Psoas muscle (tissue), 8 donors: ENCODE results near the gene ZNF146. TPM values are rescaled to one million over a fixed set of nuclear protein-coding genes. Genes with fewer than 3 reads are reported as not detected.

Experiments used
- ATAC-seq, 4 donors: fragments of 200-7000 bp; cut with Tn5 transposase; one replicate each; pipeline ENCODE4 v1.9.1; 2020; ENCODE audit warnings: moderate library complexity in 3 of 4, mild to moderate bottlenecking in 2 of 4
- DNase-seq, 2 donors: peaks; one replicate each; pipeline ENCODE4 v3.0.0-alpha.2; 2020
- H3K27ac ChIP-seq: fragments of 200-600 bp; one replicate; pipeline ENCODE4 v1.8.0; 2022
- H3K27me3 ChIP-seq, 3 donors: fragments of 200-600 bp in 1 of 3; one replicate each; pipeline versions ENCODE4 v1.6.1 to v1.8.0; 2013 to 2022; ENCODE audit warnings: low read length in 2 of 3, mild to moderate bottlenecking in 2 of 3, moderate library complexity in 1 of 3; ENCODE audit not compliant: insufficient read depth in 3 of 3
- H3K36me3 ChIP-seq, 2 donors: fragments of 200-600 bp in 1 of 2; one replicate each; pipeline versions ENCODE4 v1.6.1 to v1.8.0; 2013 to 2022; ENCODE audit warnings: low read depth in 1 of 2, mild to moderate bottlenecking in 1 of 2, moderate library complexity in 1 of 2; ENCODE audit not compliant: insufficient read depth in 1 of 2
- H3K4me1 ChIP-seq: fragments of 200-600 bp; one replicate; pipeline ENCODE4 v1.8.0; 2022
- H3K4me3 ChIP-seq: fragments of 200-600 bp; one replicate; pipeline ENCODE4 v1.8.0; 2022; ENCODE audit warnings: mild to moderate bottlenecking
- H3K9me3 ChIP-seq: fragments of 200-600 bp; one replicate; pipeline ENCODE4 v1.8.0; 2022
- CTCF ChIP-seq: fragments of 200-600 bp; IDR thresholded peaks from one replicate; pipeline ENCODE4 v1.8.0; 2022; ENCODE audit warnings: antibody characterized with exemption
- WGBS, 3 donors: extraction: QIAGEN DNeasy Blood & Tissue Kit; methylation state at CpG; one replicate each; pipeline versions ENCODE4 v1.1.6 to v1.1.7; 2013; 5-methylcytosine and 5-hydroxymethylcytosine counted together
- intact Hi-C, 2 donors: fragments of 100-400 bp; cut with DNase I; formaldehyde crosslinking; loops; one replicate each; pipeline versions ENCODE4 v1.11.0 to v1.14.2; 2022
- polyA plus RNA-seq, 3 donors: library from polyadenylated mRNA; stranded (reverse); fragments of 200-250 nt; gene quantifications; one replicate each; pipeline ENCODE4 v1.2.3, GENCODE V29; 2013
- total RNA-seq, 4 donors: library from RNA; stranded (reverse); fragmentation: NEBNext Ultra II Directional in 2 of 4; extraction: Animal tissue kit (Norgen Biotek cat#: 25700) in 2 of 4; gene quantifications; one replicate each; pipeline versions ENCODE4 v1.2.1 to v1.2.4, GENCODE V29; 2021 to 2023
- donor health status: healthy with polysubstance abuse.
- donor health status: DM: no; HTN: no; CAD: no; lungs with moderate emphysema.
- donor health status: Bipolar disorder and iron deficiency.
- donor health status: healthy.
- donor health status: DM: yes; HTN: yes; CAD: no.
- donor health status: DM: no; HTN: no; CAD: no.
- donor health status: DM: no; HTN: no; CAD: no.
- donor health status: DM: yes; HTN: yes; CAD: no.

ZNF146 gene
- total and polyA plus RNA-seq, 7 donors: 30.5 to 114 (median 65.5) TPM

GRCh38 chr19:36212895-36213294 lies 2.0 kb upstream of the ZNF146 start:
- TF ChIP-seq CTCF: no peak
- intact Hi-C loops: no loop called here

GRCh38 chr19:36215276-36216123 lies 594 bp downstream of the ZNF146 start:
- Histone ChIP-seq H3K27me3 (no peaks in the 10 kb centered on the region), H3K4me3 (peak overlapping the region; percentile 81), H3K4me1 (peaks cover 27% of the 10 kb centered on the region), H3K27ac (peak overlapping the region; percentile 93), H3K36me3 (peaks cover 0 to 25% of the 10 kb centered on the region in 2 donors), H3K9me3 (no peaks in the 10 kb centered on the region)
- ATAC-seq: peak in 1 of 4 donors; percentile 2
- 1% methylated on average over 27 of the region's 27 CpGs for WGBS, 3 donors
- no peak for DNase-seq
- intact Hi-C loops: loop anchor here in 1 of 2 donors (5.0 kb wide), 1 partner anchor 312 kb away; the partner anchor contains the start of gene ZNF260
- TF ChIP-seq CTCF: no peak

More at GRCh38 chr19:36212895-36213294, 2.0 kb upstream of the ZNF146 start:
- H3K36me3 ChIP-seq: peaks cover 0 to under 1% of the 10 kb centered on the region in 2 donors
- no peak overlapping the region for H3K27ac ChIP-seq
- DNase-seq: no peak
- no peak for ATAC-seq
- H3K27me3 ChIP-seq: no peaks in the 10 kb centered on the region
- no peaks in the 10 kb centered on the region for H3K9me3 ChIP-seq
- WGBS, 3 donors: 86 to 93% (median 87%) methylated on average over 2 of the region's 2 CpGs
- no peak overlapping the region for H3K4me3 ChIP-seq
- H3K4me1 ChIP-seq: peaks cover 17% of the 10 kb centered on the region

DNA sequence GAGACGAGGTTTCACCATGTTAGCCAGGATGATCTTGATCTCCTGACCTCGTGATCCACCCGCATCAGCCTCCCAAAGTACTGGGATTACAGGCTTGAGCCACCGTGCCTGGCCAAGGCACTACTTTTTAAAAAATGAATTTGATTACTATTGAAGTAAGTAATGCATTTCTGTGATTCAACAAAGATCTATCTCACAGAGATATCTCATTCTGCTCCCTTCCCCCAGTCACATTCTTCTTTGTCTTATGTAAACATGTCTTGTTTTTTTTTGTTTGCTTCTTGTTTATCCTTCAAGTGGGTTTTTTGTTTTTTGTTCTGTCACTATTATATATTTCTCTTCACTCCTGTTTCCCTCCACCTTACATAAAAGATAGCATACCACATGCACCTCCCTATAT lies 6.6 kb downstream of the ZNF146 start:
- intact Hi-C loops: no loop called here

DNA sequence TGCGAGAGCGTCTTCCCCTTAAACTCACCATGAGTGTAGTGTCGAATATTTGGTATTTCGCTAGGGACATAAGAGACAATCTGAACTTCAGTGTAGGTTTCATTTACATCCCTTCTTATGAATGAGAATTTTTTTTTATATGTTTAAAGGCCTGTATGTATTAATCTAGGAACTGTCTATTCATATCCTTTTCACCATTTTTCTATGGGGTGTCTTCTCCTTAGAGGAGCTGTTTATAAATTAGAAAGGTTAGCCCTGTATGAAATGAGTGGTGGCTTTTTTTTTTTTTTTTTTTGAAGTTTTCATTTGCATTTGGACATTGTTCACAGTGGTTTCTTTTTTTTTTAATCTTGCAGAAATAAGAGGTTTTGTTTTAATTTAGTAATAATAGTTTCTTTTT lies 7.6 kb downstream of the ZNF146 start:
- intact Hi-C loops: no loop called here
- Histone ChIP-seq H3K36me3 (peaks cover 9 to 93% of the 10 kb centered on the region in 2 donors), H3K27me3 (no peaks in the 10 kb centered on the region), H3K27ac (no peak overlapping the region), H3K4me3 (no peak overlapping the region), H3K9me3 (no peaks in the 10 kb centered on the region), H3K4me1 (peaks cover 26% of the 10 kb centered on the region)
- DNase-seq: no peak
- no peak for ATAC-seq
- TF ChIP-seq CTCF: no peak
- 95 to 98% (median 96%) methylated on average over 4 of the region's 4 CpGs for WGBS, 3 donors

More for the DNA sequence above, 6.6 kb downstream of the ZNF146 start:
- Histone ChIP-seq H3K36me3 (peaks cover 9 to 82% of the 10 kb centered on the region in 2 donors), H3K4me1 (peaks cover 31% of the 10 kb centered on the region), H3K4me3 (no peak overlapping the region), H3K9me3 (no peaks in the 10 kb centered on the region), H3K27ac (no peak overlapping the region), H3K27me3 (no peaks in the 10 kb centered on the region)
- WGBS, 3 donors: 83 to 93% (median 91%) methylated on average over 4 of the region's 4 CpGs
- no peak for ATAC-seq
- DNase-seq: no peak
- TF ChIP-seq CTCF: no peak
